ENCODE data around the gene SLC10A2.

Gene SLC10A2

GRCh38 chr13:102999499-102999898 is 66.7 kb downstream of the SLC10A2 start:
- Histone ChIP-seq H3F3A (ENCODE audit: control insufficient read depth, insufficient read depth) (peaks cover 16% of the 10 kb centered on the region), H3K9me2 (replicated peaks; ENCODE audit: control insufficient read depth, low read length) (no peaks in the 10 kb centered on the region), H3K9me3 (ENCODE audit: control insufficient read depth, insufficient read depth, low read length) (peaks cover 76% of the 10 kb centered on the region), H3K79me2 (ENCODE audit: control insufficient read depth, low read length) (no peaks in the 10 kb centered on the region), H3K36me3 (ENCODE audit: control insufficient read depth, low read length) (peaks cover 48% of the 10 kb centered on the region), H3K4me2 (ENCODE audit: low read length) (peak overlapping the region; percentile 31; the same call in 1 of the 2 replicates), H3K4me3 (ENCODE audit: low read length) (peak overlapping the region; percentile 45), H3K27ac (ENCODE audit: low read depth, low read length) (peak overlapping the region; percentile 84), H3K27me3 (ENCODE audit: control insufficient read depth, low read length) (no peaks in the 10 kb centered on the region), H4K20me1 (ENCODE audit: control insufficient read depth, insufficient read depth, low read depth, low read length) (no peaks in the 10 kb centered on the region), H3K4me1 (ENCODE audit: control insufficient read depth, low read length) (peaks cover 62% of the 10 kb centered on the region)
- TF ChIP-seq EZH2phosphoT487 (IDR thresholded peaks at IDR 0.05; ENCODE audit: borderline replicate concordance, low read length) (no peak), CTCF (IDR thresholded peaks at IDR 0.05; ENCODE audit: low read depth, low read length, poor library complexity, severe bottlenecking) (no peak)

Measured in DOHH2 (cell line).